Fibroblast of upper back skin (primary cell): ENCODE results near the gene ROBO1.

Experiments
- DNase-seq: peaks from one replicate; pipeline ENCODE4 v3.0.0-alpha.2; 2013

ROBO1 gene

GRCh38 chr3:79436387-79436786, 331.4 kb downstream of the ROBO1 start:
- no peak for DNase-seq

GRCh38 chr3:79427081-79427480, 340.7 kb downstream of the ROBO1 start:
- DNase-seq, result no peak

- no peak for DNase-seq
These were observed 343.0 kb downstream of the ROBO1 start for GRCh38 chr3:79424811-79425210.

GRCh38 chr3:79423417-79423816, 344.4 kb downstream of the ROBO1 start:
- DNase-seq, result no peak

GRCh38 chr3:79421273-79421672, 346.5 kb downstream of the ROBO1 start:
- DNase-seq, result no peak

GRCh38 chr3:79418855-79419621, 348.8 kb downstream of the ROBO1 start:
- DNase-seq, result peak; percentile 3

- DNase-seq, result peak; percentile 59
These were observed 352.4 kb downstream of the ROBO1 start for GRCh38 chr3:79415356-79415755.

- peak; percentile 80 for DNase-seq
These were observed 353.0 kb downstream of the ROBO1 start for GRCh38 chr3:79414806-79415205.

GRCh38 chr3:79414035-79414434, 353.8 kb downstream of the ROBO1 start:
- DNase-seq, result no peak

GRCh38 chr3:79412537-79412936, 355.3 kb downstream of the ROBO1 start:
- DNase-seq, result no peak

GRCh38 chr3:79410617-79411016, 357.2 kb downstream of the ROBO1 start:
- no peak for DNase-seq

- no peak for DNase-seq
These were observed 357.7 kb downstream of the ROBO1 start for GRCh38 chr3:79410136-79410535.

- DNase-seq, result no peak
These were observed 361.6 kb downstream of the ROBO1 start for GRCh38 chr3:79406175-79406574.

- no peak for DNase-seq
These were observed 362.6 kb downstream of the ROBO1 start for GRCh38 chr3:79405183-79405582.

- no peak for DNase-seq
These were observed 371.2 kb downstream of the ROBO1 start for GRCh38 chr3:79396595-79396994.

- no peak for DNase-seq
These were observed 375.3 kb downstream of the ROBO1 start for GRCh38 chr3:79392479-79392878.

- DNase-seq, result no peak
These were observed 377.4 kb downstream of the ROBO1 start for GRCh38 chr3:79390352-79390751.

- no peak for DNase-seq
These were observed 382.6 kb downstream of the ROBO1 start for GRCh38 chr3:79385211-79385610.

- peak; percentile 65 for DNase-seq
These were observed 384.3 kb downstream of the ROBO1 start for GRCh38 chr3:79383402-79384012.

GRCh38 chr3:79380581-79380980, 387.2 kb downstream of the ROBO1 start:
- DNase-seq, result peak; percentile 1

- no peak for DNase-seq
These were observed 389.7 kb downstream of the ROBO1 start for GRCh38 chr3:79378064-79378463.

- DNase-seq, result no peak
These were observed 398.5 kb downstream of the ROBO1 start for GRCh38 chr3:79369306-79369705.

- no peak for DNase-seq
These were observed 399.4 kb downstream of the ROBO1 start for GRCh38 chr3:79368403-79368802.

GRCh38 chr3:79367803-79368202, 400.0 kb downstream of the ROBO1 start:
- no peak for DNase-seq

- DNase-seq, result peak; percentile 60
These were observed 400.7 kb downstream of the ROBO1 start for GRCh38 chr3:79367066-79367465.
